ENCODE data around the gene SIGLEC5.

DNA sequence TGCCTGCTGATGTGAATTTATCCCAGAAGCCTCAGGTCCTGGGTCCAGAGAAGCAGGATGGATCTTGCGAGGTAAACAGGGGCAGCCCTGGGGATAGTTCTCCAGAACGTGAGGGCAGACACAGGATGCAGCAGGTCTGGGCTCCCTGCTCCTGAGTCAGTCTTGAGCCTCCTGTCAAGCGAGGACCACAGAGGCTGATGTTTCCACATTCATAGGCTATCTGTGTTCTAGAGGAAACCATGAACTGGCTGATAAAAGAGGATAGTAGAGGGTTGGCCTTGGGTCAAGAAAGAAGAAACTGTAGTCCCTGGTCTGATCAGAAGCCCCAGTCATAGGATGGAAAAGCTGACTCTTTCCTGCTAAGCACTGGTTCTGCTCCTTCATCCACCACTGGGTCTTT is 56.9 kb downstream of the SIGLEC5 start:
- TF ChIP-seq NRF1 (IDR thresholded peaks at IDR 0.05; ENCODE audit: low read depth, low read length): no peak
- TF ChIP-seq, protein P1, sequence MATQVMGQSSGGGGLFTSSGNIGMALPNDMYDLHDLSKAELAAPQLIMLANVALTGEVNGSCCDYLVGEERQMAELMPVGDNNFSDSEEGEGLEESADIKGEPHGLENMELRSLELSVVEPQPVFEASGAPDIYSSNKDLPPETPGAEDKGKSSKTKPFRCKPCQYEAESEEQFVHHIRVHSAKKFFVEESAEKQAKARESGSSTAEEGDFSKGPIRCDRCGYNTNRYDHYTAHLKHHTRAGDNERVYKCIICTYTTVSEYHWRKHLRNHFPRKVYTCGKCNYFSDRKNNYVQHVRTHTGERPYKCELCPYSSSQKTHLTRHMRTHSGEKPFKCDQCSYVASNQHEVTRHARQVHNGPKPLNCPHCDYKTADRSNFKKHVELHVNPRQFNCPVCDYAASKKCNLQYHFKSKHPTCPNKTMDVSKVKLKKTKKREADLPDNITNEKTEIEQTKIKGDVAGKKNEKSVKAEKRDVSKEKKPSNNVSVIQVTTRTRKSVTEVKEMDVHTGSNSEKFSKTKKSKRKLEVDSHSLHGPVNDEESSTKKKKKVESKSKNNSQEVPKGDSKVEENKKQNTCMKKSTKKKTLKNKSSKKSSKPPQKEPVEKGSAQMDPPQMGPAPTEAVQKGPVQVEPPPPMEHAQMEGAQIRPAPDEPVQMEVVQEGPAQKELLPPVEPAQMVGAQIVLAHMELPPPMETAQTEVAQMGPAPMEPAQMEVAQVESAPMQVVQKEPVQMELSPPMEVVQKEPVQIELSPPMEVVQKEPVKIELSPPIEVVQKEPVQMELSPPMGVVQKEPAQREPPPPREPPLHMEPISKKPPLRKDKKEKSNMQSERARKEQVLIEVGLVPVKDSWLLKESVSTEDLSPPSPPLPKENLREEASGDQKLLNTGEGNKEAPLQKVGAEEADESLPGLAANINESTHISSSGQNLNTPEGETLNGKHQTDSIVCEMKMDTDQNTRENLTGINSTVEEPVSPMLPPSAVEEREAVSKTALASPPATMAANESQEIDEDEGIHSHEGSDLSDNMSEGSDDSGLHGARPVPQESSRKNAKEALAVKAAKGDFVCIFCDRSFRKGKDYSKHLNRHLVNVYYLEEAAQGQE (IDR thresholded peaks at IDR 0.05; ENCODE audit: low read depth, low read length): no peak
- TF ChIP-seq, protein P2, sequence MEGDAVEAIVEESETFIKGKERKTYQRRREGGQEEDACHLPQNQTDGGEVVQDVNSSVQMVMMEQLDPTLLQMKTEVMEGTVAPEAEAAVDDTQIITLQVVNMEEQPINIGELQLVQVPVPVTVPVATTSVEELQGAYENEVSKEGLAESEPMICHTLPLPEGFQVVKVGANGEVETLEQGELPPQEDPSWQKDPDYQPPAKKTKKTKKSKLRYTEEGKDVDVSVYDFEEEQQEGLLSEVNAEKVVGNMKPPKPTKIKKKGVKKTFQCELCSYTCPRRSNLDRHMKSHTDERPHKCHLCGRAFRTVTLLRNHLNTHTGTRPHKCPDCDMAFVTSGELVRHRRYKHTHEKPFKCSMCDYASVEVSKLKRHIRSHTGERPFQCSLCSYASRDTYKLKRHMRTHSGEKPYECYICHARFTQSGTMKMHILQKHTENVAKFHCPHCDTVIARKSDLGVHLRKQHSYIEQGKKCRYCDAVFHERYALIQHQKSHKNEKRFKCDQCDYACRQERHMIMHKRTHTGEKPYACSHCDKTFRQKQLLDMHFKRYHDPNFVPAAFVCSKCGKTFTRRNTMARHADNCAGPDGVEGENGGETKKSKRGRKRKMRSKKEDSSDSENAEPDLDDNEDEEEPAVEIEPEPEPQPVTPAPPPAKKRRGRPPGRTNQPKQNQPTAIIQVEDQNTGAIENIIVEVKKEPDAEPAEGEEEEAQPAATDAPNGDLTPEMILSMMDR (IDR thresholded peaks at IDR 0.05): no peak
- TF ChIP-seq GATA2 (CRISPR knock-in tag; IDR thresholded peaks at IDR 0.05): no peak
- no peak for TF ChIP-seq EP300 (IDR thresholded peaks at IDR 0.05; ENCODE audit: borderline replicate concordance in 1 of 2, low read depth in 1 of 2, low read length in 1 of 2)
- no peak for TF ChIP-seq POLR2AphosphoS5 (IDR thresholded peaks at IDR 0.05; ENCODE audit: low read depth, low read length)
- TF ChIP-seq ELF1 (IDR thresholded peaks at IDR 0.05): no peak
- TF ChIP-seq FOXM1 (IDR thresholded peaks at IDR 0.05; ENCODE audit: low read depth): no peak
- TF ChIP-seq MXI1 (IDR thresholded peaks at IDR 0.05; ENCODE audit: low read depth, low read length): no peak
- no peak for TF ChIP-seq CHD2 (IDR thresholded peaks at IDR 0.05; ENCODE audit: low read length, partially characterized antibody)
- no peak for TF ChIP-seq YY1 (IDR thresholded peaks at IDR 0.05; ENCODE audit: low read depth)
